B cell (primary cell): ENCODE results near the gene CACNA1F. TPM values are rescaled to one million over a fixed set of nuclear protein-coding genes. Genes with fewer than 3 reads are reported as not detected.

Experiments
- ATAC-seq: fragments of 200-7000 bp; cut with Tn5 transposase; one replicate; pipeline ENCODE4 v1.10.0; 2021; ENCODE audit warnings: low read depth, mild to moderate bottlenecking, moderate number of reproducible peaks, moderate library complexity
- CTCF ChIA-PET: fragments of 350-600 bp; sonication (Branson Sonifier 250); formaldehyde crosslinking; loops from one replicate; lab custom pipeline; 2021; ENCODE audit warnings: antibody characterized with exemption, inconsistent platforms; lab: Charles Lee
- POLR2A ChIA-PET: fragments of 350-600 bp; sonication (Branson Sonifier 250); formaldehyde crosslinking; loops from one replicate; lab custom pipeline; 2021; ENCODE audit warnings: antibody characterized with exemption; lab: Charles Lee
- DNase-seq: peaks from one replicate; pipeline ENCODE4 v3.0.0; 2013
- H2AFZ ChIP-seq: 2 replicates; pipeline ENCODE4 v1.6.1; 2012; ENCODE audit warnings: mild to moderate bottlenecking, low read depth, low read length; ENCODE audit not compliant: insufficient read depth, poor library complexity, severe bottlenecking
- H3K27ac ChIP-seq, 2 donors: 1 replicate in 1 of 2; 2 replicates in 1 of 2; pipeline ENCODE4 v1.5.1; 2012 to 2013; ENCODE audit warnings: low read length in 2 of 2, mild to moderate bottlenecking in 2 of 2, moderate library complexity in 1 of 2
- H3K27me3 ChIP-seq, 4 experiments: fragments of 200-600 bp in 1 of 4; sonication (generic) in 1 of 4; replicated peaks in 1 of 4; 1 replicate in 2 of 4; 2 replicates in 2 of 4; pipeline versions ENCODE4 v1.6.1 to v1.7.0; 2013 to 2016; ENCODE audit warnings: low read length in 3 of 4, mild to moderate bottlenecking in 2 of 4, mixed read lengths in 1 of 4, moderate library complexity in 1 of 4; ENCODE audit not compliant: insufficient read depth in 4 of 4, control insufficient read depth in 3 of 4; ENCODE audit errors: control extremely low read depth in 1 of 4
- H3K36me3 ChIP-seq, 2 experiments: replicated peaks in 1 of 2; 1 replicate in 1 of 2; 2 replicates in 1 of 2; pipeline versions ENCODE4 v1.6.1 to v1.7.1; 2013; ENCODE audit warnings: low read length in 1 of 2; ENCODE audit not compliant: insufficient read depth in 2 of 2, control insufficient read depth in 1 of 2; ENCODE audit errors: control extremely low read depth in 1 of 2, extremely low read depth in 1 of 2
- H3K4me1 ChIP-seq, 2 donors: fragments of 200-600 bp in 1 of 2; sonication (generic) in 1 of 2; 1 replicate in 1 of 2; 2 replicates in 1 of 2; pipeline versions ENCODE4 v1.5.1 to v1.6.1; 2013 to 2017; ENCODE audit warnings: low read length in 2 of 2; ENCODE audit not compliant: control insufficient read depth in 2 of 2, insufficient read depth in 2 of 2
- H3K4me2 ChIP-seq: replicated peaks from 2 replicates; pipeline ENCODE3; 2012; ENCODE audit warnings: mild to moderate bottlenecking, low read depth, low read length; ENCODE audit not compliant: poor library complexity, severe bottlenecking
- H3K4me3 ChIP-seq, 5 experiments: fragments of 200-600 bp in 1 of 5; sonication (generic) in 1 of 5; 1 replicate in 3 of 5; 2 replicates in 2 of 5; pipeline versions ENCODE4 v1.5.1 to v1.7.0; 2011 to 2016; ENCODE audit warnings: low read length in 4 of 5, mild to moderate bottlenecking in 4 of 5, low read depth in 2 of 5, control low read depth in 1 of 5, moderate library complexity in 1 of 5; ENCODE audit not compliant: insufficient read depth in 1 of 5; ENCODE audit errors: control extremely low read depth in 1 of 5, extremely low read depth in 1 of 5
- H3K79me2 ChIP-seq: fragments of 200-600 bp; sonication (generic); one replicate; pipeline ENCODE4 v1.6.0; 2016; ENCODE audit warnings: low read length; ENCODE audit not compliant: control insufficient read depth, insufficient read depth
- H3K9ac ChIP-seq: fragments of 200-600 bp; sonication (generic); 2 replicates; pipeline ENCODE4 v1.6.1; 2017; ENCODE audit warnings: mild to moderate bottlenecking, low read length, moderate library complexity
- H3K9me3 ChIP-seq, 3 donors: one replicate each; pipeline versions ENCODE4 v1.6.1 to v1.7.1; 2013; ENCODE audit warnings: low read length in 2 of 3; ENCODE audit not compliant: control insufficient read depth in 2 of 3, insufficient read depth in 1 of 3; ENCODE audit errors: control extremely low read depth in 1 of 3
- H4K20me1 ChIP-seq: 2 replicates; pipeline ENCODE4 v1.6.0; 2012; ENCODE audit warnings: mild to moderate bottlenecking, low read length; ENCODE audit not compliant: insufficient read depth, control insufficient read depth, poor library complexity, severe bottlenecking
- H3K27ac Mint-ChIP-seq: one replicate; pipeline ENCODE4 v1.8.0; 2021; ENCODE audit warnings: mixed read lengths
- H3K27me3 Mint-ChIP-seq: one replicate; pipeline ENCODE4 v1.8.0; 2021; ENCODE audit warnings: mixed read lengths
- H3K4me1 Mint-ChIP-seq: one replicate; pipeline ENCODE4 v1.8.0; 2021; ENCODE audit warnings: mixed read lengths
- H3K4me3 Mint-ChIP-seq: one replicate; pipeline ENCODE4 v1.8.0; 2021; ENCODE audit warnings: mixed read lengths
- H3K9me3 Mint-ChIP-seq: one replicate; pipeline ENCODE4 v1.8.0; 2022; ENCODE audit warnings: mixed read lengths; ENCODE audit not compliant: insufficient read depth
- CTCF ChIP-seq: fragments of 200-600 bp; IDR thresholded peaks from one replicate; pipeline ENCODE4 v1.8.0; 2022; ENCODE audit warnings: antibody characterized with exemption, mild to moderate bottlenecking
- EZH2 ChIP-seq: IDR thresholded peaks from 2 replicates; pipeline ENCODE4 v1.6.1; 2012; ENCODE audit warnings: borderline replicate concordance, low read depth, mild to moderate bottlenecking, moderate library complexity, low read length; ENCODE audit not compliant: insufficient read depth, poor library complexity, severe bottlenecking
- WGBS: methylation state at CpG from one replicate; pipeline ENCODE4 v1.1.5; 2013; ENCODE audit warnings: missing lambda C conversion rate; ENCODE audit not compliant: insufficient coverage; 5-methylcytosine and 5-hydroxymethylcytosine counted together
- intact Hi-C: fragments of 100-400 bp; cut with micrococcal nuclease; formaldehyde crosslinking; loops from one replicate; pipeline ENCODE4 v1.10.0; 2022
- polyA plus RNA-seq: library from polyadenylated mRNA; depleted of rRNA; stranded (reverse); fragments of >200 nt; gene quantifications from 2 replicates; pipeline ENCODE4 v1.2.3, GENCODE V29; 2012
- total RNA-seq, 2 donors: library from RNA; stranded (reverse); fragments of 120-200 nt in 1 of 2; gene quantifications; 1 replicate in 1 of 2; 2 replicates in 1 of 2; pipeline versions ENCODE4 v1.2.3 to v1.2.4, GENCODE V29; 2013 to 2022

The CACNA1F gene
- total and polyA plus RNA-seq, 2 donors (not counting 1 experiment from before 2014, with no cell fraction given): 6.7 to 9.3 TPM

DNA sequence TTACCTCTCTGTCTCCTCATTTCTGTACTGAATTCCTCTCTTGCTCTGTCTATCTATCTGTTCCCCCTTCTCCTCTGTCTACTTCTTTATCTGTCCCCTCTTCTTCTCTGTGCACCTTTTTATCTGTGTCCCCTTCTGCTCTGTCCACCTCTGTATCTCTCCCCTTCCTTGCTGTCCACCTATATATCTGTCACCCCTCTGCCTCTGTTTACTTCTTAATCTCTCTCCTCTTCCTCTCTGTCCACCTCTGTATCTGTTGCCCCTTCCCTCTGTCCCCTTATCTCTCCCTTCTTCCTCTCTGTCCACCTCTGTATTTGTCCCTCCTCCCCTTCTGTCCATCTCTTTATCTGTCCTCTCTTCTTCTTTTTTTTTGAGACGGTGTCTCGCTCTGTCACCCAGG, 11.1 kb upstream of the CACNA1F start:
- Histone ChIP-seq H3K27ac (no peak overlapping the region), H3K4me2 (no peak overlapping the region), H3K27me3 (no peaks in the 10 kb centered on the region), H4K20me1 (no peaks in the 10 kb centered on the region), H3K4me1 (no peaks in the 10 kb centered on the region), H3K79me2 (peaks cover 7% of the 10 kb centered on the region), H3K9me3 (no peaks in the 10 kb centered on the region), H2AFZ (no peak overlapping the region), H3K9ac (no peak overlapping the region), H3K4me3 (no peak overlapping the region), H3K36me3 (peaks cover 0 to 38% of the 10 kb centered on the region in 2 experiments)
- Mint-ChIP-seq H3K27me3 (no peaks in the 10 kb centered on the region), H3K4me1 (peaks cover 4% of the 10 kb centered on the region), H3K9me3 (no peaks in the 10 kb centered on the region), H3K4me3 (no peak overlapping the region), H3K27ac (no peak overlapping the region)
- POLR2A ChIA-PET: no interaction called here
- CTCF ChIA-PET: no interaction called here
- DNase-seq (no peak), ATAC-seq (no peak)
- intact Hi-C loops: no loop called here
- WGBS: no CpG with 5 or more reads among the region's 2 CpGs
- TF ChIP-seq CTCF (no peak), EZH2 (no peak)

GRCh38 chrX:49243166-49243565, 10.0 kb upstream of the CACNA1F start:
- ATAC-seq (no peak), DNase-seq (no peak)
- Histone ChIP-seq H3K36me3 (peaks cover 0 to 38% of the 10 kb centered on the region in 2 experiments), H3K9me3 (no peaks in the 10 kb centered on the region), H3K4me3 (no peak overlapping the region), H4K20me1 (no peaks in the 10 kb centered on the region), H3K9ac (no peak overlapping the region), H3K79me2 (peaks cover 8% of the 10 kb centered on the region), H3K27me3 (no peaks in the 10 kb centered on the region), H2AFZ (no peak overlapping the region), H3K27ac (no peak overlapping the region), H3K4me2 (no peak overlapping the region), H3K4me1 (no peaks in the 10 kb centered on the region)
- intact Hi-C loops: no loop called here
- ChIA-PET CTCF (no interaction called here), POLR2A (no interaction called here)
- TF ChIP-seq CTCF: no peak
- no peak for TF ChIP-seq EZH2
- Mint-ChIP-seq H3K27ac (no peak overlapping the region), H3K4me3 (no peak overlapping the region), H3K9me3 (no peaks in the 10 kb centered on the region), H3K27me3 (no peaks in the 10 kb centered on the region), H3K4me1 (peaks cover 4% of the 10 kb centered on the region)
- over 99% methylated on average over 11 of the region's 12 CpGs for WGBS
